ENCODE data around the gene SLC4A2.

SLC4A2 gene

DNA sequence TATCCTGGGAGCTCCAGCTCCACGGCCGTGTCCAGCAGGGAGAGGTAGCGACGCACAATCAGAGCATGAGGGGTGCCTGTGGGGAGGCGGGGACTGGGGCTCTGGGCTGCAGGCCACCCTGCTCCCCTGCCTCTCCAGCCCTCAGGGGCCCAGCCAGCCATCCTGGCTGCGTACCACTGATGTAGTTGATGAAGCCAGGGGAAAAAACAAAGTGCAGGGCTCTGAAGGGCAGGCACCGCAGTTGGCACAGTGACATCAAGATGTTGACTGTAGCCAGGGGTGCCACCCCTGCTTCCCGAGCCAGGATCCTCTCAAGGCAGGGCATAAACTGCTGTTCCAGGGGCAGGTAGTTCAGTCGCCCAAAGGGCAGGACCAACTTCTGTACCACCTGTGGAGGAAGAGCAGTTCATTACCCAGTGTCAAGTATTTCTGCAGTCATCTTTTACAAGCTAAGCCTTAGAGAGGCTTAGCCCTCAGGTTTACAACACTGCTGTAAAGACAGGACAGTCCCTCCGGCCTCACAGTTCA is 18.4 kb downstream of the SLC4A2 start:
- Histone ChIP-seq H3K27me3 (ENCODE audit: insufficient read depth, low read length, poor library complexity, severe bottlenecking) (no peaks in the 10 kb centered on the region), H3K4me1 (ENCODE audit: insufficient read depth, low read length, poor library complexity, severe bottlenecking) (peaks cover 20% of the 10 kb centered on the region), H3K79me2 (ENCODE audit: insufficient read depth, low read length) (peaks cover 35% of the 10 kb centered on the region), H3K4me3 (ENCODE audit: low read length, poor library complexity, severe bottlenecking) (no peak overlapping the region), H2AFZ (ENCODE audit: low read length) (no peak overlapping the region), H3K36me3 (ENCODE audit: insufficient read depth, low read length) (peaks cover 31% of the 10 kb centered on the region; the same call in 1 of the 2 replicates), H3K9me3 (ENCODE audit: insufficient read depth, low read depth, low read length) (no peaks in the 10 kb centered on the region), H4K20me1 (ENCODE audit: insufficient read depth, low read length, poor library complexity, severe bottlenecking) (peaks cover 14% of the 10 kb centered on the region), H3K9ac (ENCODE audit: low read depth, low read length, poor library complexity, severe bottlenecking) (no peak overlapping the region), H3K9me2 (replicated peaks; ENCODE audit: low read depth, low read length) (no peaks in the 10 kb centered on the region), H3F3A (ENCODE audit: low read depth) (0 out of 2 replicates have a peak, but pooled peaks cover 5% of the 10 kb centered on the region), H3K4me2 (ENCODE audit: low read depth, low read length, poor library complexity, severe bottlenecking) (no peak overlapping the region)
- TF ChIP-seq EZH2phosphoT487 (IDR thresholded peaks at IDR 0.05; ENCODE audit: borderline replicate concordance) (no peak), CTCF (conservative IDR thresholded peaks at IDR 0.05; ENCODE audit: low read length) (no peak)

DNA sequence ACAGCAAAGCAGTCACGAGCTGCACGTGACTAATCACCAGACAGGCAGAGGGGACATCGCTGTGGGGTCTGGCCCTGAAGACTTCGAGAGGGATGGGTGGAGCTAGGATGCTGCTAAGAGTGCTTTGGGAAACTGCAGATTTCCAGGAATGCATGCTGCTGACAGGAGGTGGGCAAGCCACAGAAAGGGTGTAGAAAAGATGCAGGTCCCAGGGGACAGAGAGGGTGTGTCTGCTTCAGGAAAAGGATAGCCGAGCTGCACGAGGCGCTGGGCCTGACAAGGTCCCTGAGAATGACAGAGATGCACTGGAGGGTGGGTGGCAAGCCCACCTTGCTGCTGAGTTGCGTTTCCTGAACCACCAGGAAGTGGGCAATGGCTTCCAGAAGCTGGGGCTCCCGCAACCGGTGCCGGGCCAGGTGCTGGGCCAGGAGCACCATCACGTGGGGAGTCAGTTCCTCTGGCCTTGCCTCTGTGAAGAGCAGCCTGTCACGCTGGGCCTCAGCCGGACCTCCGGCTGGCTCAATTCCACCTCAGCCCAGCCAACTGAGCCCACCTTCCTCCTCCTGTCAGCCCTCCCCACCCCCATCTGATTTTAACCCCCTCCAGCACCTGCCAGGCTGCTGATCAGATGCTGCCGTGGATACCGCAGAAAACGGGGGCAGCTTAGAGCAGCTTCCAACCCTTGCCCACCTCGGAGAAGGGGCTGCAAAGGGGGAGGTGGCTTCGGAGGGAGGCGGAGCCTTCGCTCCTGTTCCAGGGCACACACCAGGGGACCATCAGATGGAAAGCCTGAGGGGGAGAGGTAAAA is 19.0 kb downstream of the SLC4A2 start:
- Histone ChIP-seq H3K36me3 (ENCODE audit: insufficient read depth, low read length) (peaks cover 30% of the 10 kb centered on the region; the same call in 1 of the 2 replicates), H3F3A (ENCODE audit: low read depth) (0 out of 2 replicates have a peak, but pooled peaks cover 5% of the 10 kb centered on the region), H3K4me2 (ENCODE audit: low read depth, low read length, poor library complexity, severe bottlenecking) (peak overlapping the region; percentile 100), H3K27me3 (ENCODE audit: insufficient read depth, low read length, poor library complexity, severe bottlenecking) (no peaks in the 10 kb centered on the region), H3K79me2 (ENCODE audit: insufficient read depth, low read length) (peaks cover 40% of the 10 kb centered on the region), H3K4me1 (ENCODE audit: insufficient read depth, low read length, poor library complexity, severe bottlenecking) (peaks cover 20% of the 10 kb centered on the region), H3K9me3 (ENCODE audit: insufficient read depth, low read depth, low read length) (no peaks in the 10 kb centered on the region), H3K4me3 (ENCODE audit: low read length, poor library complexity, severe bottlenecking) (peak overlapping the region; percentile 100), H3K9ac (ENCODE audit: low read depth, low read length, poor library complexity, severe bottlenecking) (peak overlapping the region; percentile 99), H4K20me1 (ENCODE audit: insufficient read depth, low read length, poor library complexity, severe bottlenecking) (peaks cover 14% of the 10 kb centered on the region), H3K9me2 (replicated peaks; ENCODE audit: low read depth, low read length) (no peaks in the 10 kb centered on the region), H2AFZ (ENCODE audit: low read length) (no peak overlapping the region)
- TF ChIP-seq CTCF (conservative IDR thresholded peaks at IDR 0.05; ENCODE audit: low read length) = no peak

DNA sequence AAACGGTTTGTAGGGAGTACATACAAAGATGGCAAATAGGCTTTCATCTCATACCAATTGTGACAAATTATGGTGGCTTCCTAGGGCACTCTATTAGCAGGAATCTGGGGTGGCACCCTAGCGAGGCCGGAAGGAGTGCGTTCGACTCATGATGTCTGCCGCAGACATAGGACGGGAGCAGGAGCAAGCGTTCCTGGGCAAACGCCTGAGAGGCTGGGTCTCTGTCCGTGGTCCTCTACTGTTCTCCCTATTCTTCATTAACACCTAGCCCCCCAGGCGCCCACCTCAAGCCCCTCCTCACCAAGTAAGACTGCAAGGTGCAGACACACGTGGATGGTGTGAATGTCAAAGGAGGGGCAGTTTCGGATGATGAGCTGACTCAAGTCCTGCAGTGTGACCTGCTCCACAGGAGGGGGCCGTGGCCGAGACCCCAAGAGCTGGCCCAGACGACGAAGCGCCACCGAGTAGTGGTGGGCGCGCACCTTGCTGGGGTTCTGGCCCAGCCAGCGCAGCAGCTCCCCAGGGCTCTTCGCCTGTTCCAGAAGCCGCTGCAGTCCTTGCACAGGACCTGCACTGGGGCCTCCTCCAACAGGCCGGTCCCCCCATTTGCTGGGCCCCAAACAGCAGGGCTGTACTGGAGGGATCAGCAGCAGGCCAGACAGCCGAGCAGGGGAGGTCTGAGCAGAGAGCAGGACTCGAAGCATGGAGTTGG is 20.0 kb downstream of the SLC4A2 start:
- peaks cover 40% of the 10 kb centered on the region for H3K79me2 ChIP-seq (ENCODE audit: insufficient read depth, low read length)
- H3K9me3 ChIP-seq (ENCODE audit: insufficient read depth, low read depth, low read length) = no peaks in the 10 kb centered on the region
- 0 out of 2 replicates have a peak, but pooled peaks cover 5% of the 10 kb centered on the region for H3F3A ChIP-seq (ENCODE audit: low read depth)
- H4K20me1 ChIP-seq (ENCODE audit: insufficient read depth, low read length, poor library complexity, severe bottlenecking) = peaks cover 14% of the 10 kb centered on the region
- H3K27me3 ChIP-seq (ENCODE audit: insufficient read depth, low read length, poor library complexity, severe bottlenecking) = no peaks in the 10 kb centered on the region
- no peak overlapping the region for H2AFZ ChIP-seq (ENCODE audit: low read length)
- H3K9me2 ChIP-seq (replicated peaks; ENCODE audit: low read depth, low read length) = no peaks in the 10 kb centered on the region
- H3K4me2 ChIP-seq (ENCODE audit: low read depth, low read length, poor library complexity, severe bottlenecking) = peak overlapping the region; percentile 100
- H3K9ac ChIP-seq (ENCODE audit: low read depth, low read length, poor library complexity, severe bottlenecking) = peak overlapping the region; percentile 99
- TF ChIP-seq EZH2phosphoT487 (IDR thresholded peaks at IDR 0.05; ENCODE audit: borderline replicate concordance) (no peak), CTCF (conservative IDR thresholded peaks at IDR 0.05; ENCODE audit: low read length) (no peak)
- peak overlapping the region; percentile 100 for H3K4me3 ChIP-seq (ENCODE audit: low read length, poor library complexity, severe bottlenecking)
- H3K36me3 ChIP-seq (ENCODE audit: insufficient read depth, low read length) = peaks cover 21% of the 10 kb centered on the region; the same call in 1 of the 2 replicates
- peaks cover 25% of the 10 kb centered on the region for H3K4me1 ChIP-seq (ENCODE audit: insufficient read depth, low read length, poor library complexity, severe bottlenecking)

All from Loucy (cell line).